Activated T-cell treated with anti-CD3 and anti-CD28 coated beads for 24 hours (primary cell): ENCODE results near the gene GTPBP4.

Experiments used
- DNase-seq: peaks from one replicate; pipeline ENCODE4 v3.0.0-alpha.2; 2020; ENCODE audit warnings: low read depth

Gene GTPBP4

DNA sequence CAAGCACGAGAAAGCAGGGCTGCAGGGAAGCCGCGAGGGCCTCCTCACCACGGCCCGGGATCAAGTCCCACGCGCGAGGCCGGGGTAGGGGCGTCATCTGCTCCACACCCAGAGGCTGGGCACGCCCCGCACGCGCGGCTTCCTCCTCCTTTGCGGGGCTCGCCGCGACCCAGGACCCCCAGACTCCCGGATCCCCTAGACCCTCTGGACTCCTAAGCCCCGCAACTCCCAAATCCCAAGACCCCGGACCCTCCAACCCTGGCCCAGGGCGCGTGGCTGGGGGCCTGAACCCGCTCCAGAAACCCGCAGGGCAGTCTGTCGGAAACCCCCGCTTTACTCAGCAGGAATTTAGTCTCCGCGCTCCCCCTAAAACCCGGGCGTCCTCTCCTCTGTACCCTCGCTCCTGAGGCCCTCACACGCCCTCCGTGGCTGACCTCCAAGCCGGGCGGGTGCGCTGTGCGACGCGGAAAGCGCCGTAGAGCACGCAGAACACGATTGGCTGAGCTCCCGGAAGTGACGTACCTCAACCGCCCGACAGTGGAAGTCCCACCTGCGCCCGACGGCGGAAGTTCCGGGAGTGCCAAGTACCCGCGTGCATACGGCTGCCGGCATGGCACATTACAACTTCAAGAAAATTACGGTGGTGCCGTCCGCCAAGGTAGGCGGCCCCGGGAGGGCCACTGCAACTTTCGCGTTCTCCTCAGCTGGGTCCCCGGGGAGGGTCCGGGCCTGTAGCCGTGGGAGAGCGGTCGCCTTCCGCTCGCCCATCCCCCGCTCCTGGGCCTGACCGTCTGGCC, at the start of gene GTPBP4:
Gene GTPBP4 (plus strand): TSS at position 565 of the 797 bp plus-strand sequence. CDS start 46 bp downstream, at position 611.
- DNase-seq: peak; percentile 95

DNA sequence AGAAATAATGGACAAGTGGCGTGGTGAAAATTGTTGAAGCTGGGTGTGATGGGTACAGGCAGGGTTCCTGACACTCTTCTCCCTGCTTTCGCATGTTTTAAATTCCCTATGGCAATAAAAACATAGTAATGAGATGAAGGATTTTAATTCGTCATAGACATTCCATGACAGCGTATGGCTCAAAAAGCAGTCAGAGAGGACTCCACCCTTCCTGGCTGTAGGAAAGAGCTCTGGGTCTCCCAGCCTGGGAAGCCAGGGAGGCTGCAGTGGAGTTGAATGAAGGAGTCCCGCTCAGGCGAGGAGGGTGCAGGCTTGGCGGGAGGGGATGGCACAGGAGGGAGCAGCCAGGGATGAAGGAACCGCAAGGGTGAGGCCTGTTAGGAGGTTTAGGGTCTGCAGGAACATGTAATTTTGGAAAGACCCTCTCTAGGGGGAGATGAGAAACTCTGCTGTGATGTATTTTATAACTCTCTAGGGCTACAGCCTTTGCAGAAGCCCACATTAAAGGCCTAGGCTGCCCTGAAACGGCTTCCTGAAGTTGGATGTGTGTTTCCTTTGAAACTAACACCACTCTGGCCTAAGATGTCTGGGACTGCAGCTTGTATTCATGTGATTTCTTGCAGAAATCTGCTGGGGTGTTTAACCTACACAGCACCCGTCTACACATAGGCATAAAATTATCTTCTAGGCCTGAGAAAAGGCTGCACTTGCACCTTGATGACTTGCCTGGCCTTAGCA, 49.1 kb upstream of the GTPBP4 start:
- no peak for DNase-seq

DNA sequence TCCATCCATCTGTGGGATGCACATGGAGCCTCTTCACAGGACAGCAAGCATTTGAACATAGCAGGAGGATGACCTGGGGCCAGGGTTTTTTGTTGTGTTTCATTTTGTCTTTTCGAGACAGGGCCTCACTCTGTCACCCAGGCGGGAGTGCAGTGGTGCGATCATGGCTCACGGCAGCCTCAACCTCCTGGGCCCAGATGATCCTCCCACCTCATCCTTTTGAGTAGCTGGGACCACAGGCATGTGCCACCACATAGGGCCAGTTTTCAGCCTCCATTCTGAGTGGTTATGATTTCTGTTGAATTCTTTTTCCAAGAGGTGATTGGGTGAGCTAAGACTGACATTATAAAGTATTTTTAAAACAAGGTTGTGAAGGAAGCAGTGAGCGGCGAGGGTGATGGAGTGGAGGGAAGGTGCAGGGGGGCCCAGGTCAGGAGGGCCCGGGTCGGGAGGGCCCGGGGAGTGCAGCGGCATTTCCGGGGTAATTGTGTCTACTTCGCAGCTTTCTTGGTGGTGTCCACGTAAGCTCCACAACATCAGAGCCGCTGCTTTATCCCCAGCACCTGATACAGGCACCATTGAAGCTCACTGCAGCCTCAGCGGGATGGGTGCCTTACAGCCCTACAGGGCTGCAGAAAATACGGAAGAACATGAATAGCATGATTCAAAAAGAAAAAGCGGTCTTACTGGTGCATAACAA, 44.8 kb upstream of the GTPBP4 start:
- no peak for DNase-seq

DNA sequence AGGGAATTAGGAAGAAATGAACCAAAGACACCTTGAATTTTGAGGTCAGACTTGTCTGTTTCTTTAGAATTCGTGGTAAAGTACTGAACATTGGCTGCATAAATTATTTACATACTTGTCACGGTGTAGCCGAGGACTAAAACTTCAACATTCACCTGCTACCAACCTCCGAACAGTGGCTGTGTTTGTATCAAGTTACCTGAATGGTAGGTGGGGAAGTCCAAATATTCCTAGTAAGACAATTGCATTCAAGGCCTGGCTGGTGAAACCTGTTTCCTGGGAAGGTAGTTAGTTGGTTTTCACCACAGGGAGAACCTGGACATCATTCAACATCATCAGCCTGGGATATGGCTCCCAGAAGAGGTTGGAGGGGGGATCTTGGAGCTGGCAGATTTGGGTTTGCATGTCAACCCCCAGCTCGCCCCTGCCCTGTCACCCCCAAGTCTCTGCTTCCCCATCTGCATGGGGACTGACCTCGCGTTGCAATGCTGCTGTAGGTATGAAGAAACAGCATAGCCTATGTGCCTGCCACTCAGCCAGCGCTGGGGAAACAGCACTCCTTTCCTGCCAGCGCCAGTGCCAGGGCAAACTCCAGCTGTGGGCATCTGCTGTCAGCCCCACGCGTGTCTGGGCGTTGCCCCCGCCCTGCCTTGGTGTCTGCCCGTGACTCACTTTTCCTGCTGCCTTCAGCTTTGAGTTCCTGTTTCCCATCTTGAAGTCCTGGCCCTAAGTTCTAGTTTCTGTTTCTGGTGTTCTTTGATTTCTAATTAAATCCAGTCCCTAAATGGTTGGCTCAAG, 44.0 kb upstream of the GTPBP4 start:
- no peak for DNase-seq

DNA sequence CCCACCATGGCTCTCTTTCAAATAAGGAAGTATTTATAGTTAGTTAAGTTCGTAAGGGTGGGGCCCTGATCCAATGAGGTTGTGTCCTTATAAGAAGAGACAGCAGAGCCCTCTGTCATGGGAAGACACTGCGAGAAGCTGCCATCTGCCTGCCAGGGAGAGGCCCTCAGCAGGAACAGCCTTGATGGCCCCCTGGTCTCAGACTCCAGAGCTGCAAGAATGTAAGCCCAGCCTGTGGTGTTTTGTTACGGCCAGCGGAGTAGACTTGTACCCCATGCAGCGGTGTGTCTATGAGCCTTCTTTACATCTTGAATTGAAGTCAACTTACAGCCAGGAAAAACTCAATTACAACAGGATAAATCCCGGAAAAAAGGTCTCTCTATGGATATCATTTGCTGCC, 42.5 kb upstream of the GTPBP4 start:
- no peak for DNase-seq

DNA sequence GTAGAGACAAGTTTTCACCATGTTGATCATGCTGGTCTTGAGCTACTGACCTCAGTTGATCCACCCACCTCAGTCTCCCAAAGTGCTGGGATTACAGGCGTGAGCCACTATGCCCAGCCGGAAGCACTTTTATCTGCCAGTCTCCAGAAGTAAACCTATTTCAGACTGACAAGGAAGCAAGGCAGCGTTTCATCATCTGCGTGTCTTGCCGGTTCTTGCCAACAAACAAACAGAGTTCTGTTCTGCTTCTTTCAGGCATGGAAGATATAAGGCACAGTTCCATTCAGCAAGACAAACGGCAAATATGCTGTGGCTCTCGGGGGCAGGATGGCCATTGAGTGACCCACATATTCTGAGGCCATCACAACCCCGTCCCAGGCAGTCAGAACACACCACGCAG, 41.2 kb upstream of the GTPBP4 start:
- DNase-seq: no peak

DNA sequence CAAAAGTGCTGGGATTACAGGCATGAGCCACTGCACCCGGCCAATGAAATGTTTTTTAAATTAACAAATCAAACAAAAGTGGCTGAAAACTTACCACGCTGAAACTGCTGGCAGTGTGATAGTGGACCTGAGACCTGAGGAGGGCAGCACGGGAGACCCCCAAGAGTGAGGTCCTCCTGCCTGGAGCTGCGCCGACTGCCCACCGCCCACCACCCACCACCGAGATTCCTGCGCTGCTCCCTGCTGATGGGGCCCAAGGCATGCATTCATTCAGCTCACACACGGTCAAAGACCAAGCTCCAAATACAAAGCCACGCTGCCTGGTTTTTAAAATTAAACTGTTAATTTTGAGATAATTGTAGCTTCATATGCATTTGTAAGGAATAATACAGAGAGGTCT, 40.4 kb upstream of the GTPBP4 start:
- no peak for DNase-seq

DNA sequence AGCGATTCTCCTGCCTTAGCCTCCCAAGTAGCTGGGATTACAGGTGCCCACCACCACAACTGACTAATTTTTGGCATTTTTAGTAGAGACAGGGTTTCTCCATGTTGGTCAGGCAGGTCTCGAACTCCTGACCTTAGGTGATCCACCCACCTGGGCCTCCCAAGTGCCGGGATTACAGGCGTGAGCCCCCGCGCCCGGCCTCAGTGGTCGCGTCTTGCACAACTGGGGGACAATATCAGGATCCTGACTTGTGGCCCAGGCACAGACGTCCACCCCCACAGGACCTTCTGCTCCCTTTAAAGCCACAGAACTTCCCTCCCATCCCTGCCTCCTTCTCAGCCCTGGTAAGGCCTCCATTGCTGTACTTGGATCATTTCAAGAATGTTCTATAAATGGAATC, 39.9 kb upstream of the GTPBP4 start:
- DNase-seq: no peak

DNA sequence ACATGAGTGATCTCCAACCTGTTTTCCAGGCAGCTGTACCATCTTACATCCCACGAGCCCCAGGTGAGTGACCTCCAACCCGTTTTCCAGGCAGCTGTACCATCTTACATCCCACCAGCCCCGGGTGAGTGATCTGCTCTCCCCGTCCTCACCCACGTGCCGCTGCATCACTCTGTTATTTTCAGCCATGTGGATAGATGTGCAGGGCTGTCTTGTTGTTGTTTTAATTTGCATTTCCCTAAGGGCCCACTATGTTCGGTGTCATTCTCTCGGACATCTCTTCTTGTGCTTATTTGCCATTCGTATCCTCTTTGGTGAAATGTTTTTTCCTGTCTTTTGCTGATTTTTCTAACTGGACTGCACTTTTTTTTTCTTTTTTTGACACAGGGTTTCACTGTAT, 38.8 kb upstream of the GTPBP4 start:
- no peak for DNase-seq

DNA sequence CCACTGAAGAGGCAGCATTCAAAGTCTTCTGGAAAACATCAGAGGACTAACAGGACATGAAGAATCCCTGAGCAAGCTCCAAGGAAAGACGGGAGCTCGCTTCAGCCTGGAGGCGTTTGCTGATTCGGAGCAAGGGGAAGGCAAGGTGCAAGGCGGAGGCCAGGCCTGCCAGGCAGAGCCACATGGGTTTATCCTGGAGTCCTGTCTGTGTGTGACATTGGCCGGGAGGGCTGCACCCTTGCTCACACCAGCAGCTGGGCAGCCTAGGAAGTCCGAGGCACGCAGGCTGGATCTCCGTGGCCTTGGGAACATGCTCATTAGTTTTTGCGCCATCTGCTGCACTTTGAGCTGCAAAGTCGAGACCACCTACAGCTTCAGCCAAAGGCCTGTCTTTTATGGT, 34.4 kb upstream of the GTPBP4 start:
- DNase-seq: no peak

DNA sequence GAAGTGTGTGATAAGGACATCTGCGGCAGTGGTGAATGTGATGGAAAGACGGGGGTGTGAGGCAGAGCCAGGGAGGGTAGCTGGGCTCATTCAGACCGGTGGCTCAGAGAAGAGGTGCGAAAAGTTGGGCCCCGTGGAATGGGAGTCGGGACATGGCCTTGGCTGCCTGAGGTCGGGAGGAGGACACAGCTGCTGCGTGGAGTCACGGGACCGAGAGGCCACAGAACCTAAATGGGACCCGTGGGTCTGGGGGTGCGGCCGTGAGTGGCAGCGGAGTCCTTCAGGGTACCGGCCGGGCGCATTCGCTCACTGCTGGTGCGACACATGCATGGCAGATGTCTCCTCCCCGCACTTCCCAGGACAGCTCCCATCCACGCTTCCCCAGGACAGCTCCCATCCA, 33.8 kb upstream of the GTPBP4 start:
- DNase-seq: no peak

DNA sequence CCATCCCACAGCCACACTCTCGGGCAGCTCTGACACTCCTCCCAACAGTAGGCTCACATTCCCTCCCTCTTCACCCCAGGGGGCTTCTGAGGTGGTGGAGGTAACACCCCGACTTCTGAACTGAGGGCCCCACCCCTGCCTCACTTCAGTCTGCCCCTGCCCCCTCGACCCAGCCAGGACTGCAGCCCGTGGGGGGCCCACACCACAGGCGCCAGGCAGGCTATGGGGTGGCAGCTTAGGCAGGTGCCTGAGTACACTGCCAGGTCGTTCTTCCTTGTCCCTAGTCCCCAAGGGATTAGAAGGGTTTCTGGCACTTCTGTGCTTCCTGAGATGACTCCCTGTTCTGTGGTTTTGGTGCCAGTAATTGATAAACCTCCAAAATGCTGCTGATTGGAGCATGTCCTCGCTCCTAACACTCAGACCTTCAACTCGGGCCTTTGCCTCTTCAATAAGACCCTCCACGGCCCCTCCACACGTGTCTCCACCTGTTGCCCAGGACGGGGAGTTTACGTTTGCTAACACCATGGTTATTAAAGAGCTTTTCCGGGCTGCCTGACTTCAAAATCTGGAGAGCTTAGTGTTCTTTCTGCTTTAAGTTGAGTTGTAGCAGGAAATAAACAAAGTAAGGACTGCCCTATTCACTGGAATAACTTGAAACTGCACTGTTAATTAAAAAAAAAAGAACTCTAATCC, 33.0 kb upstream of the GTPBP4 start:
- DNase-seq: no peak

DNA sequence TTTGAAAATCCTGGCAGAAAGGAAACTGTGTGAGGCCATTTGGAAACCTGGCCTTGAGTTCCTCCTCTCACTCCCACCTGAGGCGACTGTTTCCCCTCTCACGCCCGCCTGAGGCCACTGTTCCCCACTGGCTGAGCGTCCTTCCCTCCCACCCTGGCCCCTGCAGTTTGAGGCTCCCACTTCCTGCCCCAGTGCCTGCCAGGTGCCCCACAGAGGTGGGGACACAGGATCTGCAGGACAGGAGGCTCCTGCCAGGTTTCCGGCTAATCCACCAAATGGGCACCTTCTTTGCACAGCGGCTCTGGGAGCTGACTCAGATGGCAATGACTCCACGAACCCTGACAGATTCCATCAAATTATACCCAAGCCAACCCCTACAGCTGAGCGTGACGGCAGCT, 32.4 kb upstream of the GTPBP4 start:
- DNase-seq: no peak

DNA sequence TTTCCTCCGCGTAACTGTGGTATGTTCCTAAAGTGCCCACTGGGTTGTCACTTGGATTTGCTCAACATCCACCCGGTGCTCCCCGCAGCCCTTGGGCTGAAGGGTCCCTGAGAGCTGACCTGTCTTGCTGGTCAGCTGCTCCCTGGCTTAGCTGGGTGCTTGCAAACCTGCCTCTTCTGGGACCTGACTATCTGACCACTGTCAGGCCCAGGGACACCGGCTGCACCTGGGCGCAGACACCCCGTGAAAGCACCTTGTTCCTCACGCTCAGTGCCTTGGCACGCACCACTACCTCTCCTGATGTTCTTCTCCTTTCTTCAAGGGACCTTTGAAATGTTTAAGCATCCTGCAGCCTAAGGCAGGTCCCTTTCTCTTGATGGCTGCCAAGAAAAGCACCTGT, 30.1 kb upstream of the GTPBP4 start:
- DNase-seq: no peak

DNA sequence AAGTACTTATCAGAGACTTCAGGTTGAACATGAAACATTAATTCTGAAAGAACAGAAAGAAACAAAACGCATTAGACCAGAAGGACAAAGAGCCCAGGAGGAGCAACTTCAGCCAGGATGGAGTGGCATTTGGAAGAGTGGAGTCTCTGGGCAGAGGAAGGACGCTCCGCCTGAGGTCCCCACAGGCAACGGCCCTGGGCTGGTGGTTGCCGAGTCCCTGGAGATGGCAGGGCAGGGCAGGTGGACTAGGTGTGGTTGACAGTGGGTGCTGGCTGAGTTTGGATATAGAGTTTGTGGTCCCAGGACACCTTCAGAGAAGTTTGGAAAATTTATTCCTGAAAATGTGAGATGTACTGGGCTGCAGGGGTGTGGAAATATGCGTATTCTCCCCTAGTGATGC, 29.4 kb upstream of the GTPBP4 start:
- DNase-seq: no peak

DNA sequence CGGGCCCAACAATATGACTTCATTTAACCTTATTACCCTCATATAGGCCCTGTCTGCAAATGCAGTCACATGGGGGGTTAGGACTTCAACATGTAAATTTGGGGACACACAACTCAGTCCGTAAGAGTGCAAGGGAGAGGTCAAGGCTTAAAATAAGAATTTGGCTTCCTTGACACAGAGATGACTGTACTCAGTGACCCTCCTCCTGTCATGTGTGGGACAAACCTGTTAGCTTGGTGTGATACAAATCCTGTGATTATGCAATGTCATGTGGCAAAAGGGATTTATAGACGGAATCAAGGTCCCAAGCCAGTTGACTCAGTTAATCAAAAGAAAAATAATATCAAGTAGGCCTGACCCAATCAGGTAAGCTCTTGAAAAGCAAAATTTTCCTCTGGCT, 25.9 kb upstream of the GTPBP4 start:
- no peak for DNase-seq

DNA sequence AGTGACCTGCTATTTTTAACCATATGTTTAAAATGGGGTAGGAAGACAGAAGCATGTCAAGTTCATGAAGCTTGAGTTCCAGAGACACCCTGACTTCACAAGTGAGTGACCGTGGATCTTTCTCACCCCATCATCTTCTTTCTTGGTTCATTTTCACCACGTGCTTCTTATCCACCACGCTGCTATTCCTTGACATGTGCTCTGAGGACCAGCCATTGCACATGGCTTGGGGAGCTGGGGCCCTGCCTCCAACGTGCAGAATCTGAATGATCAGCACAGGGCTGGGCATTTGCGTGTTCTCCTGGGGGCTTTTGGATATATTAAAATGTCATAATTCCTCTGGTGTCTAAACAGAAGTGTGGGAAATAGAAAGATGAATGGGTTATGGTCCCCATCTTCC, 25.0 kb upstream of the GTPBP4 start:
- DNase-seq: no peak

DNA sequence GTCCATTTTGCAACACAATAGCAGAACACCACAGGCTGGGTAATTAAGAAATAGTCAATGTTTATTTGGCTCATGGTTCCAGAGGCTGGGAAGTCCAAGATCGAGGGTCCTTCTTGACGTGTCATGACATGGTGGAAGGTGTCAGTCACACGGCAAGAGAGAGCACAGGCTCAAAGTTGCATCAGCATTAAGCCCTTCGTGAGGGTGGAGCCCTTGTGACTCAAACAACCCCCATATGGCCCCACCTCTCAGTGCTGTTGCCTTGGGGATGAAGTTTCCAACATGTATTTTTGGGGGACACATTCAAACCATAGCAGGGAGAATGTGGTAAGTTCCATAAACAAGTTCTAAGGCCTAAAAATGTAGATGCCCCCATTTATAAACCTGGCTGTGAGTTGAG, 24.6 kb upstream of the GTPBP4 start:
- no peak for DNase-seq

DNA sequence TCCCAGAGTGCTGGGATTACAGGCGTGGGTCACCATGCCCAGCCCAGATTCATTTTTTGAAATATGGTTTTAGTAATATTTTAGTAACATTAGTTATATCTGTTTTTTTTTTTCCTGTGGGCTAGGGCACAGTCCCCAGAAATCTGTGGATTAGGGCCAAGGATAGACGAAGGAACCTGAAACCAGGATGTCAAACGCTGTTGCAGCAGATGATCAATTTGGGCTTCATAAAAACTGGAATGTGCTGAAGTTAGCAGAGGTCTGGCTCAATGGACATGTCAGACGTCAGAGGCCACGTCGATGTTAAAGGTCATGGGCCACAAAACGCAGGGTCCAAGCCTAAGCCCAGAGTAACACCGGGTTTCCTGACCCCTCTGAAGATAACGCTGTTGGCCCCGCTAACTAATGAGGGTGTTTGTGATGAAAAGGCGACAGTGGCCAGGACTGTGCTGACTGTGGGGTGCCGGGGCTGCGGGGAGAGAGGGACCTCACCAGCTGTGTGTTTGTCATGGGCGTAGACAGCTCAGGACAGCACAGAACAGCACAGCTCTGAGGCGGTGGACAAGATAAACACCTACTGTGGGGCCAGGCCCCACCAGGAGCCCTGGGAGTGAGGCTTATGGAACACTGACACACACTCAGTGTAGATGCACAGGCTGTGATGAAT, 23.8 kb upstream of the GTPBP4 start:
- DNase-seq: no peak

DNA sequence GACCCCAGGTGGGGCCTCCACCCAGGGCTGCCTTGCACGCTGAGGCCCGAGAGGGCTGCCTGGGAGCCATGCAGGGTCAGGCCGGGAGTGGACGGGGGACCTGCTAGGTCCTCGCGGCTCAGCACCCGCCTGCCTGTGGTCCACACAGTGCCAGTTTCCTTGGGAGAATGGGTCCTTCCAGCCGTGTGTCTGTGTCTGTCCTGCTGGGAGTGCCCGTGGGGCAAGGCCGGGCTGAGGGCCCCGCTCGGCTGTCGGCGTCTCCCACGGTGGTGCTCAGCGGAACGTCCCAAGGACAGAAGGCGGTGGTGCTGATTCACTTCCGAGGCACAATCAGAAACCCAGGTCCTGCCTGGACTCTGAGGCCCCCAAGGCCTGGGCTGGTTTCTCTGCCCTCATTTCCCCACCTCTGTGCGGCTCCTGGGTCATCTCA, 23.2 kb upstream of the GTPBP4 start:
- no peak for DNase-seq
